Neural progenitor cell (in vitro differentiated cells): Measurements from ENCODE around the gene RAPH1. TPM values are rescaled to one million over a fixed set of nuclear protein-coding genes. Genes with fewer than 3 reads are reported as not detected.

ENCODE experiments used
- DNase-seq: peaks from one replicate; pipeline ENCODE4 v3.0.0-alpha.2; 2016; ENCODE audit warnings: low spot score
- H2AFZ ChIP-seq: fragments of 200-600 bp; sonication (generic); replicated peaks from 2 replicates; pipeline ENCODE4 v1.6.1; 2016; ENCODE audit warnings: antibody characterized with exemption
- H3F3A ChIP-seq: fragments of 200-600 bp; sonication (generic); 2 replicates; pipeline ENCODE4 v1.6.1; 2016; ENCODE audit warnings: antibody characterized with exemption, low read depth
- H3K27ac ChIP-seq: fragments of 200-600 bp; sonication (generic); 2 replicates; pipeline ENCODE4 v1.5.1; 2016; ENCODE audit warnings: mild to moderate bottlenecking
- H3K27me3 ChIP-seq: fragments of 200-600 bp; sonication (generic); 2 replicates; pipeline ENCODE4 v1.6.1; 2016; ENCODE audit warnings: mild to moderate bottlenecking, moderate library complexity
- H3K36me3 ChIP-seq: fragments of 200-600 bp; sonication (generic); 2 replicates; pipeline ENCODE4 v1.5.1; 2016
- H3K4me1 ChIP-seq: fragments of 200-600 bp; sonication (generic); 2 replicates; pipeline ENCODE4 v1.6.1; 2016; ENCODE audit warnings: mixed run types
- H3K4me2 ChIP-seq: fragments of 200-600 bp; sonication (generic); 2 replicates; pipeline ENCODE4 v1.6.1; 2016
- H3K4me3 ChIP-seq: fragments of 200-600 bp; sonication (generic); 2 replicates; pipeline ENCODE4 v1.5.1; 2016
- H3K79me2 ChIP-seq: fragments of 200-600 bp; sonication (generic); 2 replicates; pipeline ENCODE4 v1.6.1; 2016; ENCODE audit warnings: low read depth
- H3K9ac ChIP-seq: fragments of 200-600 bp; sonication (generic); 2 replicates; pipeline ENCODE4 v1.6.1; 2016
- H3K9me3 ChIP-seq: fragments of 200-600 bp; sonication (generic); 2 replicates; pipeline ENCODE4 v1.5.1; 2016; ENCODE audit warnings: low read depth
- H4K20me1 ChIP-seq: fragments of 200-600 bp; sonication (generic); 2 replicates; pipeline ENCODE4 v1.6.1; 2016; ENCODE audit warnings: low read depth
- H3K27ac Mint-ChIP-seq: 3 replicates; pipeline ENCODE4 v1.8.0; 2021; ENCODE audit warnings: mixed read lengths
- H3K27me3 Mint-ChIP-seq: 2 replicates; pipeline ENCODE4 v1.8.0; 2022; ENCODE audit warnings: low read depth, mild to moderate bottlenecking, inconsistent platforms, moderate library complexity, mixed read lengths; ENCODE audit not compliant: insufficient read depth
- H3K36me3 Mint-ChIP-seq: 3 replicates; pipeline ENCODE4 v1.8.0; 2021; ENCODE audit warnings: mixed read lengths
- H3K4me1 Mint-ChIP-seq: 3 replicates; pipeline ENCODE4 v1.8.0; 2021; ENCODE audit warnings: mixed read lengths
- H3K4me3 Mint-ChIP-seq: 3 replicates; pipeline ENCODE4 v1.8.0; 2021; ENCODE audit warnings: mild to moderate bottlenecking, moderate library complexity, mixed read lengths
- H3K9me3 Mint-ChIP-seq: 3 replicates; pipeline ENCODE4 v1.8.0; 2020; ENCODE audit warnings: mixed read lengths
- CTCF ChIP-seq: fragments of 200-600 bp; sonication (generic); IDR thresholded peaks from 2 replicates; pipeline ENCODE4 v1.5.1; 2017; ENCODE audit warnings: antibody characterized with exemption, mild to moderate bottlenecking
- EZH2 ChIP-seq: fragments of 200-600 bp; sonication (generic); IDR thresholded peaks from 2 replicates; pipeline ENCODE4 v1.6.1; 2017; ENCODE audit warnings: antibody characterized with exemption, mild to moderate bottlenecking, moderate library complexity
- EZH2phosphoT487 ChIP-seq: fragments of 200-600 bp; sonication (generic); IDR thresholded peaks from 2 replicates; pipeline ENCODE4 v1.6.1; 2017; ENCODE audit warnings: antibody characterized with exemption
- total RNA-seq: library from RNA; depleted of rRNA; stranded (reverse); fragments of >200 nt; gene quantifications from 2 replicates; pipeline ENCODE4 v1.2.3, GENCODE V29; 2015; ENCODE audit warnings: low replicate concordance

The RAPH1 gene
- total RNA-seq, 1 donor from 2014 or later: 11.2 TPM

GRCh38 chr2:203446071-203446481 lies 89.0 kb downstream of the RAPH1 start:
- H3K36me3 ChIP-seq: no peaks in the 10 kb centered on the region
- TF ChIP-seq EZH2phosphoT487: no peak
- no peak for TF ChIP-seq CTCF
- no peak for TF ChIP-seq EZH2
- H3K36me3 Mint-ChIP-seq: peaks cover 41% of the 10 kb centered on the region
- no peaks in the 10 kb centered on the region for H3K79me2 ChIP-seq
- no peaks in the 10 kb centered on the region for H3K9me3 ChIP-seq
- H3K27ac ChIP-seq: no peak overlapping the region
- peaks cover 5% of the 10 kb centered on the region for H3K4me1 Mint-ChIP-seq
- no peaks in the 10 kb centered on the region for H3F3A ChIP-seq
- H3K9ac ChIP-seq: no peak overlapping the region
- H3K27me3 ChIP-seq: no peaks in the 10 kb centered on the region
- H3K27me3 Mint-ChIP-seq: no peaks in the 10 kb centered on the region
- H3K4me1 ChIP-seq: no peaks in the 10 kb centered on the region
- no peak overlapping the region for H3K4me3 Mint-ChIP-seq
- H3K27ac Mint-ChIP-seq: no peak overlapping the region
- no peak for DNase-seq
- H3K4me2 ChIP-seq: no peak overlapping the region
- H3K9me3 Mint-ChIP-seq: no peaks in the 10 kb centered on the region
- H2AFZ ChIP-seq: no peak overlapping the region
- H4K20me1 ChIP-seq: no peaks in the 10 kb centered on the region
- H3K4me3 ChIP-seq: no peak overlapping the region

GRCh38 chr2:203444738-203445137 lies 90.4 kb downstream of the RAPH1 start:
- no peak overlapping the region for H3K4me2 ChIP-seq
- H3K9ac ChIP-seq: no peak overlapping the region
- H4K20me1 ChIP-seq: no peaks in the 10 kb centered on the region
- Mint-ChIP-seq H3K27me3 (peaks cover 2% of the 10 kb centered on the region), H3K9me3 (no peaks in the 10 kb centered on the region), H3K4me3 (no peak overlapping the region), H3K27ac (no peak overlapping the region), H3K4me1 (peaks cover 9% of the 10 kb centered on the region), H3K36me3 (peaks cover 40% of the 10 kb centered on the region)
- no peaks in the 10 kb centered on the region for H3K9me3 ChIP-seq
- no peak for DNase-seq
- H3K36me3 ChIP-seq: no peaks in the 10 kb centered on the region
- no peak overlapping the region for H3K4me3 ChIP-seq
- no peak overlapping the region for H3K27ac ChIP-seq
- no peaks in the 10 kb centered on the region for H3K27me3 ChIP-seq
- H3F3A ChIP-seq: no peaks in the 10 kb centered on the region
- H2AFZ ChIP-seq: no peak overlapping the region
- TF ChIP-seq CTCF: no peak
- TF ChIP-seq EZH2phosphoT487: no peak
- no peaks in the 10 kb centered on the region for H3K79me2 ChIP-seq
- H3K4me1 ChIP-seq: no peaks in the 10 kb centered on the region

- Histone ChIP-seq H3K27me3 (no peaks in the 10 kb centered on the region), H3F3A (no peaks in the 10 kb centered on the region), H3K9ac (no peak overlapping the region), H2AFZ (no peak overlapping the region), H3K36me3 (no peaks in the 10 kb centered on the region), H4K20me1 (no peaks in the 10 kb centered on the region), H3K4me3 (no peak overlapping the region), H3K4me2 (no peak overlapping the region), H3K9me3 (no peaks in the 10 kb centered on the region), H3K4me1 (no peaks in the 10 kb centered on the region), H3K79me2 (no peaks in the 10 kb centered on the region), H3K27ac (no peak overlapping the region)
- Mint-ChIP-seq H3K9me3 (no peaks in the 10 kb centered on the region), H3K27me3 (peaks cover 4% of the 10 kb centered on the region), H3K4me1 (peaks cover 16% of the 10 kb centered on the region), H3K36me3 (peaks cover 49% of the 10 kb centered on the region), H3K4me3 (no peak overlapping the region), H3K27ac (no peak overlapping the region)
- no peak for DNase-seq
- TF ChIP-seq EZH2 (no peak), EZH2phosphoT487 (no peak), CTCF (no peak)
Observed at GRCh38 chr2:203442463-203442862, 92.6 kb downstream of the RAPH1 start.

- Histone ChIP-seq H3K27me3 (no peaks in the 10 kb centered on the region), H3K4me3 (no peak overlapping the region), H3K9me3 (no peaks in the 10 kb centered on the region), H3K79me2 (no peaks in the 10 kb centered on the region), H3K4me2 (no peak overlapping the region), H3K27ac (no peak overlapping the region), H3K4me1 (no peaks in the 10 kb centered on the region), H3F3A (peaks cover 5% of the 10 kb centered on the region), H3K9ac (no peak overlapping the region), H2AFZ (no peak overlapping the region), H3K36me3 (no peaks in the 10 kb centered on the region), H4K20me1 (no peaks in the 10 kb centered on the region)
- Mint-ChIP-seq H3K4me3 (no peak overlapping the region), H3K27ac (no peak overlapping the region), H3K27me3 (peaks cover 4% of the 10 kb centered on the region), H3K4me1 (peaks cover 16% of the 10 kb centered on the region), H3K9me3 (no peaks in the 10 kb centered on the region), H3K36me3 (peaks cover 49% of the 10 kb centered on the region)
- DNase-seq: no peak
- TF ChIP-seq EZH2: no peak
- no peak for TF ChIP-seq CTCF
Observed at GRCh38 chr2:203441463-203441862, 93.6 kb downstream of the RAPH1 start.
